HG02938 (cell line): ENCODE measurements around the gene CNTN2.

Source experiments
- ATAC-seq: cut with Tn5 transposase; IDR thresholded peaks from one replicate; pipeline ENCODE4 v1.9.1; 2021; ENCODE audit warnings: mild to moderate bottlenecking, moderate library complexity; ENCODE audit not compliant: unreplicated experiment

Gene CNTN2

GRCh38 chr1:205052690-205053089, 9.7 kb downstream of the CNTN2 start:
- ATAC-seq = no peak

- ATAC-seq = no peak
Measured at GRCh38 chr1:205053296-205053695, 10.3 kb downstream of the CNTN2 start.

DNA sequence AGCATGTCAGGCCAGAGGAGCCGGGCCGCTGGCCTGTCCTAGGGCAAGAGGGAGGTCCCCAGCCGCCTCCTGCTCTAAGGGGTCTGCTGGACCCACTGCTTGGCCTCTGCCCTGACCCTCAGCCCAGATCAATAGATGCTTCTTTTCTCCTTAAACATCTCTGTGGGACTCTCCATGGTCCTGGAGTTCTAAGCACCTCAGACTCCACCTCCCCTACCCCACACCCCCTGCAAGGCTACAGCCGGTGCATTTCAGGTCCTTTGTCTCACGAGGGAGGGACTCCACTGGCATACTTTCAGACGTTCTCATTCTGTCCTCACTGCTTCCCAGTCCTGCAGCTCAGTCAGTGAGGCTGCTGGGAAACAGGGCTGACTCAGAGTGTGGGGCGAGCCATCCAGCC, 11.0 kb downstream of the CNTN2 start:
- no peak for ATAC-seq

DNA sequence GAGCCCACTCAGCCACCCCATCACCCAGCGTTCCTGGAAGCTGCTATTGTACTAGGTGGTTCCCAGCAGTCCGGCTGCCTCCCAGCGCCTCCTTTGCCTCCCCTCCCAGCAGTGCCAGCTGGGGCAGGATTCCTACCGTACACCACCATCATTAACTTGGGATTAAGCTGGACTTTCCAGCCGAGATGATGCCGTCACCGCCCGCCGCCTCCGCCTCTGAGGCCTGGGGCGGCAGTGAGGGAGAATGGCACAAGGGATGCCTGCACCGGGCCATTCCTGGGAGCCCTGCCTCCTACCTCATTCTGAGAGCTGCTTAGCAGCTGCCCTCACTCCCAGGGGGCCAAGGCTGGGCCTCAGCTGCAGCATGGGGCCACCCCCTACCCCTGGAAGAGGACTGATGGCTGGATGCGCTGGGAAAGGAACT, 13.2 kb downstream of the CNTN2 start:
- no peak for ATAC-seq

DNA sequence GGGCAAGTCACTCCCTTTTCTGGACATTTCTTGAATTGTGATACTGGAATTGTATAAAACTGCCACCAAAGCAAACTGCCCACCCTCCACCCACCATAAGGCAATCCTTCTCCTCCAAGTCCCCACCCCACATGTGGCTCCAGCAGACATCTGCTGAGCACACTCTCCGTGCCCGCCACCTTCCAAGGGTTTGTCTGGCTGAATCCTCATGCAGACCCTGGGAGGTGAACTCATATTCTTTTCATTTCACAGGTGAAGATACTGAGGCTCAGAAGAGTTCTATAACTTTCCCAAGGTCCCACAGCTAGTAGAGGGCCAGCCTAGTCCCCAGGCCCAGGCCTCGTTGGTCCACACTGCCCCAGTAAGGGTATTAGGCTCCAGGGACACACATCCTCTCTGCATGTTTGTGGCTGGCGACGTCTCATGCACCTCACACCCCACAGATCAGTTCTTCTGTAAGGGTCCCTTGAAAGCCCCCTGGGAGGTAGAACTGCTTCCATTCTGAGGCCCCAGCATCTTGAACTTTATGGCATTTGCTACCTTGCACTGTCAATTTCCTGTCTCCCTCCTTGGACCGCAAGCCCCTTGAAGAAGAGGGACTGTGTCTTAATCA, 14.1 kb downstream of the CNTN2 start:
- ATAC-seq = no peak

DNA sequence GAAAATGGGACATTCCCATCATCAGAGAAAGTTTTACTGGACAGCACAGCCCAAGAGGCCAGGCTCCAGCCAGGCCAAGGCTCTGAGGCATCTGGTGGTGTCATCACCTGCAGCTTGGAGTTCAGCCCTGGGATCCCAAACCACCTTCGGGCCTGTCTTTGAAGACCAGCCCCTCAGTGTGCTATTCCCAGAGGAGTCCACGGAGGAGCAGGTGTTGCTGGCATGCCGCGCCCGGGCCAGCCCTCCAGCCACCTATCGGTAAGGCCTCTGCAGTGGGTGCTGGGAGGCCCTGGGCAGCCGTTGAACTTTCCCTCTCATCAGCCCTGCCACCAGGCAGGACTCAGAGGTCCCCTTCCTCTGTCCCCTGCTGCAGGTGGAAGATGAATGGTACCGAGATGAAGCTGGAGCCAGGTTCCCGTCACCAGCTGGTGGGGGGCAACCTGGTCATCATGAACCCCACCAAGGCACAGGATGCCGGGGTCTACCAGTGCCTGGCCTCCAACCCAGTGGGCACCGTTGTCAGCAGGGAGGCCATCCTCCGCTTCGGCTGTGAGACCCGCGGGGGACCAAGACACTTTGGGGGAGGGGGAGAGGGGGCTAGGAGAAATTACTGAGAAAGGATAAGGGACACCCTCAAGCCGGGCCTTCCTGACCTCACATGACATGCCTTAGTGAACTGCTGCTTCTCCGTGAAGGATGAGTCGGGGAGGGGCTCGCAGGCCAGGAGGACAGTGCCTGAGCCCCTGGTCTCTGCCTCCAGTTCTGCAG, 15.0 kb downstream of the CNTN2 start:
- no peak for ATAC-seq

GRCh38 chr1:205058853-205059252, 15.8 kb downstream of the CNTN2 start:
- ATAC-seq = no peak

GRCh38 chr1:205059660-205060059, 16.6 kb downstream of the CNTN2 start:
- ATAC-seq = no peak

DNA sequence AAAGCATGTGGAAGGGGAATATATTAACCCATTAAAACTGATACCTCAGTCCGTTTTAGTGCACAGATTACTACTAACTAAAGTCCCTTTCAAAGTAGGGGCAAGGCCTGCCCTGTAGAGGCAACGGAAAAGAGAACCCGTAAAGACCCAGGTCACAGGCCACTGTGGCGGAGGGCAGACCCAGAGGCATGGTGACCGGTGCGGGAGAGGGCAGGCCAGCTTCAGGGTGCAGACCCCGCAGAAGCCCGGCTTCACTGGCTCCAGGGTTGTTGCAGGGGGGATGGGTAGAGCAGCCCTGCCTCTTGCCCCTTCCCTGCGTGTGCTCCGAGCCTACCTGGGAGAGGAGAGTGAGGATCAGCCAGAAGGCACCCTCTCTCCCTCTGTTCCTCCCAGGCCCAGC, 17.7 kb downstream of the CNTN2 start:
- no peak for ATAC-seq

DNA sequence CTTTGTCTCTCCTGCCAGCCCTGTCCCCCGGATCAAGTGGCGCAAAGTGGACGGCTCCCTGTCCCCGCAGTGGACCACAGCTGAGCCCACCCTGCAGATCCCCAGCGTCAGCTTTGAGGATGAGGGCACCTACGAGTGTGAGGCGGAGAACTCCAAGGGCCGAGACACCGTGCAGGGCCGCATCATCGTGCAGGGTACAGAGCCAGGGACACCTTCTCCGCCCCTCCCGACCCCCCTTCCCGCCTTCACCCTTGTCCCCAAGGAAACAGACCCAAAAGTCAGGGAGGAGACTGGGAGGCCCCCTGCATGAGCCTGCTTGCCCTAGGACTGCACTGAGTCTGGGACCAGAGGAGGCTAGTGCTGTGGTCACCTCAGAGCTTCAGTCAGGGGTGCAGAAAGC, 18.2 kb downstream of the CNTN2 start:
- ATAC-seq = no peak

DNA sequence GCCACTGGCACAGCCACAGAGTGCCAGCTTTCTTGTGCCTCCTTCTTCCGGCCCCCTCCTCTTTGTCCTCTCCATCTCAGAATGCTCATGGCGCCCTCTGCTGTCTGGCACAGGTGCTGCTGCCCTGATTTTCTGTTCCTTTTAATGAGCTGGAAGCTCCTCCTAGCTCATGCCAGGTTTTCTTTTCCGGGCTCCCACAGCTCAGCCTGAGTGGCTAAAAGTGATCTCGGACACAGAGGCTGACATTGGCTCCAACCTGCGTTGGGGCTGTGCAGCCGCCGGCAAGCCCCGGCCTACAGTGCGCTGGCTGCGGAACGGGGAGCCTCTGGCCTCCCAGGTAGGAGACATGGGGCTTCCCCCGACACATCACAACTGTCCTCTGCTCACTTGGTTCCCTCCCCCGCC, 18.7 kb downstream of the CNTN2 start:
- ATAC-seq = no peak

DNA sequence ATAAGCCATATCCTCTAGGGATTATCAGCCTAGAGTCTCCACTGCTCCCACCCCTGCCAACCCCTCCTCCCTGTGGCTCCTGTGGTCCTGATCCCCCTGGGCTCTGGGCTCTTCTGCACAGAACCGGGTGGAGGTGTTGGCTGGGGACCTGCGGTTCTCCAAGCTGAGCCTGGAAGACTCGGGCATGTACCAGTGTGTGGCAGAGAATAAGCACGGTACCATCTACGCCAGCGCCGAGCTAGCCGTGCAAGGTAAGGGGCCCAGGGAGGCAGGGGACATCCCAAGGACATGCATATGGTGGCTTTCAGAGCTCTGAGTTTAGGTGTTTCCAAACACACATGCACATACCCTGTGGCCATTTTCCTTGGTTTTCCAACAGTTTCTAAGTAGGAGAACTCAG, 19.3 kb downstream of the CNTN2 start:
- no peak for ATAC-seq

- ATAC-seq = no peak
Measured at GRCh38 chr1:205062895-205063294, 19.9 kb downstream of the CNTN2 start.

DNA sequence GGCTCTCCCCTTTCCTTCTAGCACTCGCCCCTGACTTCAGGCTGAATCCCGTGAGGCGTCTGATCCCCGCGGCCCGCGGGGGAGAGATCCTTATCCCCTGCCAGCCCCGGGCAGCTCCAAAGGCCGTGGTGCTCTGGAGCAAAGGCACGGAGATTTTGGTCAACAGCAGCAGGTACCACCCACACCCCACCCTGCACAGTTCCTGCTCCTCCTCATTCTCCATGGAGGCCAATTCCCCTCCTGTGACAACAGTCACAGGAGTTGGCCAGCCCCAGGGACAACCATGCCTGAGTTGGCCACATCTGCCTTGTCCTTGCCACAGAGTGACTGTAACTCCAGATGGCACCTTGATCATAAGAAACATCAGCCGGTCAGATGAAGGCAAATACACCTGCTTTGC, 21.3 kb downstream of the CNTN2 start:
- no peak for ATAC-seq

- no peak for ATAC-seq
Measured at GRCh38 chr1:205064741-205065316, 21.8 kb downstream of the CNTN2 start.

DNA sequence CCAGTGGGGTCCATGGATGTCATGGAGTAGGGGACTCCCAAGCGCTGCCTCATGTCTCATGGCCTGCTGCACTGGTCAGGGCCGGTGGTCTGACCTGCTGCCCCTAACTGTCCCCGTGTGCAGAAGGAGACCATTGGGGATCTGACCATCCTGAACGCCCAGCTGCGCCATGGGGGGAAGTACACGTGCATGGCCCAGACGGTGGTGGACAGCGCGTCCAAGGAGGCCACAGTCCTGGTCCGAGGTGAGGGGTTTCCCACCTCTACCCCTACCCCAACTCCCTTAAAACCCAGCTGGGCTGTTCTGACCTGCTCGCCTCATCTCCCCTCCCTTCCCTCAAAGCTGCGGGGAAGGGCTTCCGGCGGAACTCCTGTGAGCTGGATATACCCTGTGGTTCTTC, 22.7 kb downstream of the CNTN2 start:
- no peak for ATAC-seq

GRCh38 chr1:205066141-205066818, 23.3 kb downstream of the CNTN2 start:
- no peak for ATAC-seq

DNA sequence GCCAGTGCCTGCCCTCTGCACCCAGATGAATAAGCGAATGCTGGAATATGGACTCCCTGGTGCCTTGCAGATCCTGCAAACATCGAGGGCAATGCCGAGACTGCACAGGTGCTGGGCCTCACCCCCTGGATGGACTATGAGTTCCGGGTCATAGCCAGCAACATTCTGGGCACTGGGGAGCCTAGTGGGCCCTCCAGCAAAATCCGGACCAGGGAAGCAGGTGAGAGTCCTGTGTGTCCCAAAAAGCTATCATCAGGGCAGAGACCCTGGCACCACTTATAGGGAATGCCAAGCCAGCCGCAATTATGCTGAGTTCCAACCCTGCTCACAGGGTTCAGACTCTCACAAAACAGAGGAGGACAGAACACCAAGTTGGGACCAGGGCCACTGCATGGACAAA, 24.0 kb downstream of the CNTN2 start:
- ATAC-seq = no peak

GRCh38 chr1:205068001-205068400, 25.0 kb downstream of the CNTN2 start:
- no peak for ATAC-seq

DNA sequence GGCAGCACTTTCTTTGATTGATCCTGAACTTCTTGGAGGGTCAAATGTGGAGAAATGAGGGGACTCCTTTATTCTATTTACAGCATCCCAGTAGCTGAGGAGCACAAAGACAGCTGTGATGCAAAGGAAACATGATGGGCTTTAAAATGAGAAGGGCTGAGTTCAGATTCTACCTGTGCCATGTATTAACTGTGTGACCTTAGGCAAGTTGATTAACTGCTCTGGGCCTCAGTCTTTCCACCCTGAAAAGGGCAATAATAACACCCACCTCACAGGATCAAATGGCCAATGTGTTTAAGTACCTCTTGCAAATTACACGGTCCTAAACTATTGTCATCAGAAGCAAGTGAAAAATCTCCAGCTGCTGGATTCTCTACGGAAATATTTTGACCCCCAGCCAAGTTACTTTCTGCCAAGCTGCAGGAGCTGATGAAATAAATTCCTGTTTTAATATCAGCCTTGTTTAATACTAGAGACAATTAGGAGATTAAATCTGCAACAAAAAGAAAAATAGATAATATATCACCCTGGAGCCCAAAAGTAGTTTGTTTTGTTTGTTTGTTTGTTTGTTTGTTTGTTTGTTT, 25.5 kb downstream of the CNTN2 start:
- ATAC-seq = no peak

DNA sequence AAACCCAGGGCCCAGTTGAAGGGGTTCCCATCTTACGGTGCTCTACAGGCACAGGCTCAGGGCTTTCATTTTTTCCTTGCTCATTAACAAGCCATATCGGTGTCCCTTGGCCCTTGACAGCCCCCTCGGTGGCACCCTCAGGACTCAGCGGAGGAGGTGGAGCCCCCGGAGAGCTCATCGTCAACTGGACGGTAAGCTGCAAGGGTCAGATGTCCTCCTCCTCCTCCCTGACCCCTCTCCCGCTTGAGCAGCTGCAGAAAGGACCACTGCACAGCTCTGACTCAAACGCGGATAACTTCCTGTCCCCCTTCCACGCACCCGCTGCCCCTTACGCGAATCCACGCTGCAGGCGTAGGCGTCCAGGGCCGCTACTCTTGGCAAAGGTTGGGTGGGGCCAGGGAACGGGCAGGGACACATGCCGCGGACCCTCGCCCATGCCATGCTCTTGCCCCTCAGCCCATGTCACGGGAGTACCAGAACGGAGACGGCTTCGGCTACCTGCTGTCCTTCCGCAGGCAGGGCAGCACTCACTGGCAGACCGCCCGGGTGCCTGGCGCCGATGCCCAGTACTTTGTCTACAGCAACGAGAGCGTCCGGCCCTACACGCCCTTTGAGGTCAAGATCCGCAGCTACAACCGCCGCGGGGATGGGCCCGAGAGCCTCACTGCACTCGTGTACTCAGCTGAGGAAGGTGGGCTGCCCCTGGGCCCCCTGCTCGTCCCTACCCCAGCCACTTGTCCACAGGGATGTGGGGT, 26.5 kb downstream of the CNTN2 start:
- ATAC-seq = no peak
